H9 (cell line): Measurements from ENCODE around the gene ADGRF5. TPM values are rescaled to one million over a fixed set of nuclear protein-coding genes. Genes with fewer than 3 reads are reported as not detected.

Experiments
- DNase-seq: peaks from one replicate; pipeline ENCODE4 v3.0.0-alpha.2; 2017
- H2AFZ ChIP-seq: one replicate; pipeline ENCODE4 v1.6.1; 2013; ENCODE audit warnings: mild to moderate bottlenecking, low read length, control low read depth, moderate library complexity
- H2AK5ac ChIP-seq: 2 replicates; pipeline ENCODE4 v1.6.1; 2013; ENCODE audit warnings: low read length, control low read depth, mixed read lengths; ENCODE audit not compliant: insufficient read length
- H2BK120ac ChIP-seq: one replicate; pipeline ENCODE4 v1.6.1; 2013; ENCODE audit warnings: low read depth, mild to moderate bottlenecking, low read length, control low read depth, inconsistent platforms; ENCODE audit not compliant: poor library complexity, severe bottlenecking
- H2BK12ac ChIP-seq: 2 replicates; pipeline ENCODE4 v1.6.1; 2013; ENCODE audit warnings: low read length, control low read depth, mixed read lengths, low read depth; ENCODE audit not compliant: insufficient read length
- H2BK15ac ChIP-seq: 2 replicates; pipeline ENCODE4 v1.6.1; 2013; ENCODE audit warnings: low read depth, low read length, control low read depth
- H2BK20ac ChIP-seq: one replicate; pipeline ENCODE4 v1.6.1; 2013; ENCODE audit warnings: low read depth, mild to moderate bottlenecking, low read length, control low read depth, inconsistent platforms; ENCODE audit not compliant: poor library complexity, severe bottlenecking
- H2BK5ac ChIP-seq: 2 replicates; pipeline ENCODE4 v1.6.1; 2013; ENCODE audit warnings: low read length, control low read depth, mixed read lengths; ENCODE audit not compliant: insufficient read length
- H3K14ac ChIP-seq: 2 replicates; pipeline ENCODE4 v1.6.1; 2013; ENCODE audit warnings: low read length, control low read depth; ENCODE audit not compliant: insufficient read depth
- H3K18ac ChIP-seq: 2 replicates; pipeline ENCODE4 v1.6.1; 2013; ENCODE audit warnings: low read depth, mild to moderate bottlenecking, mixed read lengths, low read length, control low read depth; ENCODE audit not compliant: insufficient read length
- H3K23ac ChIP-seq: 2 replicates; pipeline ENCODE4 v1.6.1; 2013; ENCODE audit warnings: low read length, control low read depth, mixed read lengths, low read depth; ENCODE audit not compliant: insufficient read length
- H3K23me2 ChIP-seq: 2 replicates; pipeline ENCODE4 v1.6.1; 2013; ENCODE audit warnings: low read depth, mild to moderate bottlenecking, mixed read lengths, low read length, control low read depth; ENCODE audit not compliant: insufficient read length, poor library complexity, severe bottlenecking
- H3K27ac ChIP-seq: 2 replicates; pipeline ENCODE4 v1.5.1; 2013; ENCODE audit warnings: low read length, control low read depth, mixed read lengths, low read depth; ENCODE audit not compliant: insufficient read length
- H3K27me3 ChIP-seq: 2 replicates; pipeline ENCODE4 v1.6.1; 2013; ENCODE audit warnings: low read length, control low read depth, inconsistent platforms; ENCODE audit not compliant: insufficient read depth
- H3K4ac ChIP-seq: 2 replicates; pipeline ENCODE4 v1.6.1; 2013; ENCODE audit warnings: low read depth, mild to moderate bottlenecking, control low read depth, inconsistent platforms, low read length, moderate library complexity
- H3K4me1 ChIP-seq: 2 replicates; pipeline ENCODE4 v1.6.1; 2013; ENCODE audit warnings: low read length, control low read depth, inconsistent platforms; ENCODE audit not compliant: insufficient read depth
- H3K4me2 ChIP-seq: 2 replicates; pipeline ENCODE4 v1.6.1; 2013; ENCODE audit warnings: low read length, control low read depth, mixed read lengths; ENCODE audit not compliant: insufficient read length, insufficient read depth
- H3K56ac ChIP-seq: 2 replicates; pipeline ENCODE4 v1.6.1; 2013; ENCODE audit warnings: low read depth, mild to moderate bottlenecking, mixed read lengths, low read length, control low read depth; ENCODE audit not compliant: insufficient read length
- H3K79me1 ChIP-seq: 2 replicates; pipeline ENCODE4 v1.6.1; 2013; ENCODE audit warnings: low read depth, mild to moderate bottlenecking, moderate library complexity, low read length, control low read depth, inconsistent platforms; ENCODE audit not compliant: insufficient read depth, poor library complexity, severe bottlenecking
- H3K79me2 ChIP-seq: 2 replicates; pipeline ENCODE4 v1.6.1; 2013; ENCODE audit warnings: low read length, control low read depth, inconsistent platforms; ENCODE audit not compliant: insufficient read depth
- H3K9ac ChIP-seq: 2 replicates; pipeline ENCODE4 v1.6.1; 2013; ENCODE audit warnings: low read length, control low read depth, mixed read lengths; ENCODE audit not compliant: insufficient read length; ENCODE audit errors: extremely low read depth
- H3K9me3 ChIP-seq: one replicate; pipeline ENCODE4 v1.6.1; 2013; ENCODE audit warnings: low read depth, low read length, inconsistent platforms; ENCODE audit not compliant: control insufficient read depth
- H3T11ph ChIP-seq: one replicate; pipeline ENCODE4 v1.6.1; 2013; ENCODE audit warnings: mild to moderate bottlenecking, low read length, control low read depth, inconsistent platforms
- H4K20me1 ChIP-seq: one replicate; pipeline ENCODE4 v1.6.1; 2013; ENCODE audit not compliant: control insufficient read depth, insufficient read length, insufficient read depth
- H4K5ac ChIP-seq: 2 replicates; pipeline ENCODE4 v1.6.1; 2013; ENCODE audit warnings: low read depth, mild to moderate bottlenecking, mixed read lengths, low read length, control low read depth; ENCODE audit not compliant: insufficient read length
- H4K8ac ChIP-seq: replicated peaks from 2 replicates; pipeline ENCODE4 v1.6.1; 2013; ENCODE audit warnings: low read length, control low read depth, mixed read lengths, low read depth; ENCODE audit not compliant: insufficient read length
- H4K91ac ChIP-seq: 2 replicates; pipeline ENCODE4 v1.6.1; 2013; ENCODE audit warnings: low read depth, mild to moderate bottlenecking, moderate library complexity, mixed read lengths, low read length, control low read depth; ENCODE audit not compliant: insufficient read length
- H3K27ac Mint-ChIP-seq, 3 experiments: 2 replicates in 2 of 3; 3 replicates in 1 of 3; pipeline ENCODE4 v1.8.0; 2020 to 2021; ENCODE audit warnings: mixed read lengths in 3 of 3, mild to moderate bottlenecking in 1 of 3, moderate library complexity in 1 of 3
- H3K27me3 Mint-ChIP-seq: 2 replicates; pipeline ENCODE4 v1.8.0; 2021; ENCODE audit warnings: low read depth, mild to moderate bottlenecking, moderate library complexity, mixed read lengths
- H3K36me3 Mint-ChIP-seq, 3 experiments: 2 replicates in 2 of 3; 3 replicates in 1 of 3; pipeline ENCODE4 v1.8.0; 2020 to 2021; ENCODE audit warnings: low read depth in 3 of 3, mixed read lengths in 3 of 3; ENCODE audit not compliant: insufficient read depth in 1 of 3
- H3K4me1 Mint-ChIP-seq, 2 experiments: 2 replicates each; pipeline ENCODE4 v1.8.0; 2020; ENCODE audit warnings: mixed read lengths in 2 of 2
- H3K4me3 Mint-ChIP-seq, 2 experiments: 2 replicates in 1 of 2; 3 replicates in 1 of 2; pipeline ENCODE4 v1.8.0; 2020 to 2021; ENCODE audit warnings: mild to moderate bottlenecking in 2 of 2, mixed read lengths in 2 of 2, moderate library complexity in 1 of 2
- H3K9me3 Mint-ChIP-seq, 2 experiments: 2 replicates in 1 of 2; 3 replicates in 1 of 2; pipeline ENCODE4 v1.8.0; 2020; ENCODE audit warnings: mild to moderate bottlenecking in 2 of 2, mixed read lengths in 2 of 2, moderate library complexity in 1 of 2
- CTCF ChIP-seq: fragments of 200-600 bp; sonication (generic); conservative IDR thresholded peaks from 3 replicates; pipeline ENCODE4 v1.8.0; 2021; ENCODE audit warnings: antibody characterized with exemption, mild to moderate bottlenecking
- WGBS: extraction: QIAGEN DNeasy Blood & Tissue Kit; methylation state at CpG from one replicate; pipeline ENCODE4 v1.1.7; 2013; ENCODE audit warnings: missing lambda C conversion rate, low lambda C conversion rate, mixed read lengths; ENCODE audit not compliant: insufficient read length; ENCODE audit errors: extremely low coverage; 5-methylcytosine and 5-hydroxymethylcytosine counted together
- total RNA-seq: library from RNA; stranded (reverse); gene quantifications from 2 replicates; pipeline ENCODE4 v1.2.1, GENCODE V29; 2021

Gene ADGRF5
- total RNA-seq, 1 experiment from 2014 or later = not detected

DNA sequence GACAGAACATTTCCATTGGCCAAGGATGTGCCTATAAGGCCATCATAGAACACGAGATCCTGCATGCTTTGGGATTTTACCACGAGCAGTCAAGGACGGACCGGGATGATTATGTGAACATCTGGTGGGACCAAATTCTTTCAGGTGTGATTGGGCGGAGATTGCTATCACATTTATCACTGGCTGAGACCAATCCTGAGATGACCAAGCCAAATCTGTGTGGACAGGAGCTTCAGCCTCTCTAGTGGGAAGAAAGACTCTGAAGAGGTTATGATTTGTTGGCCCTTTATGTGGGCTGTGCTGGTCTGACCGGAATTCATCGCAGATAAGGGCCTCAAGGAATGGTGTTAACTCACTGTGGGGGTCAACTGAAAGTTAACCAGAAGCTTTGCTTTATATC, 102.2 kb downstream of the ADGRF5 start:
- H3K9me3 ChIP-seq = no peaks in the 10 kb centered on the region
- no peak overlapping the region for H4K91ac ChIP-seq
- no peak overlapping the region for H3K23ac ChIP-seq
- H3K36me3 Mint-ChIP-seq = no peaks in the 10 kb centered on the region; a peak in 2 of 7 replicates
- H4K5ac ChIP-seq = no peak overlapping the region
- no peak overlapping the region for H2BK12ac ChIP-seq
- no peak overlapping the region for H2BK120ac ChIP-seq
- no peak for TF ChIP-seq CTCF
- H3K4me1 Mint-ChIP-seq = peaks cover 0 to 2% of the 10 kb centered on the region in 2 experiments; a peak in 1 of 4 replicates
- no peak overlapping the region for H3K4me3 Mint-ChIP-seq
- H3K27ac Mint-ChIP-seq = no peak overlapping the region
- no peaks in the 10 kb centered on the region for H3K27me3 Mint-ChIP-seq
- no peak overlapping the region for H3K4me2 ChIP-seq
- H3K4ac ChIP-seq = no peak overlapping the region
- H4K8ac ChIP-seq = no peak overlapping the region
- H4K20me1 ChIP-seq = no peaks in the 10 kb centered on the region
- H3K9me3 Mint-ChIP-seq = no peaks in the 10 kb centered on the region
- H3K14ac ChIP-seq = no peak overlapping the region
- no peak overlapping the region for H3K56ac ChIP-seq
- DNase-seq = no peak
- no peak overlapping the region for H2BK15ac ChIP-seq
- H2AFZ ChIP-seq = no peak overlapping the region
- WGBS = no CpG with 5 or more reads among the region's 7 CpGs
- H3K4me1 ChIP-seq = no peaks in the 10 kb centered on the region
- no peak overlapping the region for H3K18ac ChIP-seq
- no peak overlapping the region for H3K27ac ChIP-seq
- H3K79me2 ChIP-seq = no peaks in the 10 kb centered on the region
- no peak overlapping the region for H3K9ac ChIP-seq
- no peaks in the 10 kb centered on the region for H3K23me2 ChIP-seq
- no peak overlapping the region for H2AK5ac ChIP-seq
- no peak overlapping the region for H2BK5ac ChIP-seq
- no peaks in the 10 kb centered on the region for H3K79me1 ChIP-seq
- no peak overlapping the region for H3T11ph ChIP-seq
- no peak overlapping the region for H2BK20ac ChIP-seq
- no peaks in the 10 kb centered on the region for H3K27me3 ChIP-seq
